GM12878 (cell line): ENCODE measurements around the gene NID1.
"Not testable (repeated sequence)": the region's sequence is repeated elsewhere in the genome, so short reads cannot be mapped to it uniquely, and the experiment has no call there.

Experiments used
- BMI1 ChIP-seq: fragments of 450-650 bp; IDR thresholded peaks from 2 replicates; pipeline ENCODE4 v1.6.1; 2016; ENCODE audit warnings: mild to moderate bottlenecking, moderate library complexity, borderline replicate concordance
- CREB1 ChIP-seq: IDR thresholded peaks from 2 replicates; pipeline ENCODE4 v1.6.1; 2012; ENCODE audit warnings: low read depth, mild to moderate bottlenecking, inconsistent platforms
- CTCF ChIP-seq, 3 experiments: IDR thresholded peaks in 2 of 3; conservative IDR thresholded peaks in 1 of 3; 2 replicates each; pipeline ENCODE4 v1.5.1; 2011; ENCODE audit warnings: low read depth in 3 of 3, low read length in 3 of 3, mild to moderate bottlenecking in 3 of 3, control low read depth in 2 of 3, moderate library complexity in 2 of 3, inconsistent platforms in 1 of 3, mixed read lengths in 1 of 3; ENCODE audit not compliant: control insufficient read depth in 2 of 3, insufficient read depth in 1 of 3; ENCODE audit errors: extremely low read depth in 1 of 3
- CUX1 ChIP-seq: IDR thresholded peaks from 2 replicates; pipeline ENCODE4 v1.6.1; 2012; ENCODE audit warnings: improper control_type of control experiment, low read depth, low read length; ENCODE audit not compliant: insufficient replicate concordance
- ESRRA ChIP-seq: IDR thresholded peaks from 2 replicates; pipeline ENCODE4 v1.6.1; 2012; ENCODE audit warnings: mild to moderate bottlenecking, low read length, improper control_type of control experiment
- FOXM1 ChIP-seq: IDR thresholded peaks from 2 replicates; pipeline ENCODE4 v1.6.1; 2012; ENCODE audit warnings: low read depth, mild to moderate bottlenecking, inconsistent platforms, low read length, moderate library complexity
- MYC ChIP-seq: IDR thresholded peaks from 2 replicates; pipeline ENCODE4 v1.6.1; 2011; ENCODE audit warnings: mild to moderate bottlenecking, low read length, moderate library complexity, inconsistent platforms; ENCODE audit not compliant: insufficient read depth, insufficient replicate concordance, insufficient read length, severe bottlenecking
- POLR2AphosphoS5 ChIP-seq: IDR thresholded peaks from 2 replicates; pipeline ENCODE4 v1.6.1; 2011; ENCODE audit warnings: mild to moderate bottlenecking, low read length, inconsistent platforms
- RB1 ChIP-seq: fragments of 450-650 bp; formaldehyde crosslinking; IDR thresholded peaks from 2 replicates; pipeline ENCODE4 v1.6.1; 2017; ENCODE audit warnings: mild to moderate bottlenecking, borderline replicate concordance
- SMC3 ChIP-seq: IDR thresholded peaks from 2 replicates; pipeline ENCODE4 v1.6.1; 2011; ENCODE audit warnings: low read length, improper control_type of control experiment, borderline replicate concordance
- SUPT20H ChIP-seq: IDR thresholded peaks from 2 replicates; pipeline ENCODE4 v1.6.1; 2011; ENCODE audit warnings: low read depth, mild to moderate bottlenecking, low read length, moderate library complexity, borderline replicate concordance; ENCODE audit not compliant: control insufficient read depth
- TAF1 ChIP-seq: IDR thresholded peaks from 2 replicates; pipeline ENCODE4 v1.6.1; 2011; ENCODE audit warnings: mild to moderate bottlenecking, low read depth, low read length, borderline replicate concordance
- ZBTB33 ChIP-seq: fragments of 450-650 bp; IDR thresholded peaks from 2 replicates; pipeline ENCODE4 v1.6.1; 2017; ENCODE audit warnings: mild to moderate bottlenecking
- ZBTB4 ChIP-seq: fragments of 450-650 bp; formaldehyde crosslinking; IDR thresholded peaks from 2 replicates; pipeline ENCODE4 v1.4.0; 2022; ENCODE audit warnings: mild to moderate bottlenecking, moderate library complexity

- TF ChIP-seq SMC3; CUX1; SUPT20H; CREB1; BMI1; TAF1; ZBTB4 (CRISPR knock-in tag); FOXM1; ESRRA; CTCF (IDR thresholded peaks at IDR 0.05 in 2 of 3, conservative IDR thresholded peaks at IDR 0.05 in 1 of 3; ENCODE audit: control insufficient read depth in 2 of 3, extremely low read depth in 1 of 3, insufficient read depth in 1 of 3, low read depth in 3 of 3, low read length in 3 of 3); MYC; POLR2AphosphoS5; ZBTB33; RB1: not testable (repeated sequence)
Measured at GRCh38 chr1:236003058-236003457, 61.8 kb downstream of the NID1 start.
